ENCODE measurements around the gene FXYD6.

The FXYD6 gene

DNA sequence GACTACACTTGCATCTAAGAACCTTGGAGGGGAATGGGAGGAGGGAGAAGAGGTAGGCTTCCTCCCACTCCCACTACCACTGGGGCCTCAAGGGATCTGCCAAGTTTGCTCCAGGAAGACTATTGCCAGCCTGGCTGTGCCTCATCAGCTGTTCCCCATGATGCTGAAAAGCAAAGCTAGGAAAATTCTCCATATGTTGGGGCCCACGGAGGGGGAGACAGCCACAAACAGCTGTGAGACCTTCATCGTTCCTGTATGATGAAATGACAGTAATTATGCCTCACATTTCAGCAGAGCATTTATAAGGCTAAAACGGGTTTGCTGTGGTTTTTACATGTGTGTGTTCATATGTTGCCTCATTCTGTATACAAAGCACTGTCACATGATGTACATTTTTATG lies 86.2 kb downstream of the FXYD6 start:
- H3K4me3 ChIP-seq (ENCODE audit: low read depth in 1 of 2, low read length in 1 of 2) = no peak overlapping the region
- no peak overlapping the region for H3K27ac ChIP-seq
- H3K9me3 ChIP-seq = no peaks in the 10 kb centered on the region
- peaks cover 84% of the 10 kb centered on the region for H3K27me3 ChIP-seq
- no peaks in the 10 kb centered on the region for H3K4me1 ChIP-seq (ENCODE audit: control insufficient read depth in 1 of 2, insufficient read depth in 1 of 2, low read depth in 1 of 2, low read length in 1 of 2)
- H3K36me3 ChIP-seq = no peaks in the 10 kb centered on the region
- TF ChIP-seq, protein P1, sequence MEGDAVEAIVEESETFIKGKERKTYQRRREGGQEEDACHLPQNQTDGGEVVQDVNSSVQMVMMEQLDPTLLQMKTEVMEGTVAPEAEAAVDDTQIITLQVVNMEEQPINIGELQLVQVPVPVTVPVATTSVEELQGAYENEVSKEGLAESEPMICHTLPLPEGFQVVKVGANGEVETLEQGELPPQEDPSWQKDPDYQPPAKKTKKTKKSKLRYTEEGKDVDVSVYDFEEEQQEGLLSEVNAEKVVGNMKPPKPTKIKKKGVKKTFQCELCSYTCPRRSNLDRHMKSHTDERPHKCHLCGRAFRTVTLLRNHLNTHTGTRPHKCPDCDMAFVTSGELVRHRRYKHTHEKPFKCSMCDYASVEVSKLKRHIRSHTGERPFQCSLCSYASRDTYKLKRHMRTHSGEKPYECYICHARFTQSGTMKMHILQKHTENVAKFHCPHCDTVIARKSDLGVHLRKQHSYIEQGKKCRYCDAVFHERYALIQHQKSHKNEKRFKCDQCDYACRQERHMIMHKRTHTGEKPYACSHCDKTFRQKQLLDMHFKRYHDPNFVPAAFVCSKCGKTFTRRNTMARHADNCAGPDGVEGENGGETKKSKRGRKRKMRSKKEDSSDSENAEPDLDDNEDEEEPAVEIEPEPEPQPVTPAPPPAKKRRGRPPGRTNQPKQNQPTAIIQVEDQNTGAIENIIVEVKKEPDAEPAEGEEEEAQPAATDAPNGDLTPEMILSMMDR (IDR thresholded peaks at IDR 0.05) = no peak

GRCh38 chr11:117789241-117789640 lies 87.2 kb downstream of the FXYD6 start:
- Histone ChIP-seq H3K4me3 (ENCODE audit: low read depth in 1 of 2, low read length in 1 of 2) (no peak overlapping the region), H3K27ac (no peak overlapping the region), H3K9me3 (no peaks in the 10 kb centered on the region), H3K36me3 (no peaks in the 10 kb centered on the region), H3K27me3 (peaks cover 84% of the 10 kb centered on the region), H3K4me1 (ENCODE audit: control insufficient read depth in 1 of 2, insufficient read depth in 1 of 2, low read depth in 1 of 2, low read length in 1 of 2) (no peaks in the 10 kb centered on the region)
- TF ChIP-seq, protein P1 (IDR thresholded peaks at IDR 0.05) = no peak
